Smooth muscle cell of trachea (primary cell): ENCODE results near the gene C9orf78. TPM values are rescaled to one million over a fixed set of nuclear protein-coding genes. Genes with fewer than 3 reads are reported as not detected.

Experiments used
- total RNA-seq: library from RNA; depleted of rRNA; stranded (reverse); fragments of >200 nt; gene quantifications from 2 replicates; pipeline ENCODE4 v1.2.1, GENCODE V29; 2014

C9orf78 gene, protein sequence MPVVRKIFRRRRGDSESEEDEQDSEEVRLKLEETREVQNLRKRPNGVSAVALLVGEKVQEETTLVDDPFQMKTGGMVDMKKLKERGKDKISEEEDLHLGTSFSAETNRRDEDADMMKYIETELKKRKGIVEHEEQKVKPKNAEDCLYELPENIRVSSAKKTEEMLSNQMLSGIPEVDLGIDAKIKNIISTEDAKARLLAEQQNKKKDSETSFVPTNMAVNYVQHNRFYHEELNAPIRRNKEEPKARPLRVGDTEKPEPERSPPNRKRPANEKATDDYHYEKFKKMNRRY
- 33.6 and 37.8 TPM in 2 replicates for total RNA-seq

GRCh38 chr9:129835128-129835859 is at the start of gene C9orf78, which contains the start of gene USP20:
Gene C9orf78 (minus strand): TSS chr9:129835275. CDS start chr9:129835221, 54 bp downstream.
Gene USP20 (plus strand): TSS chr9:129835458. CDS start chr9:129852556, 17,098 bp downstream.

GRCh38 chr9:129823935-129824601 is 11.0 kb downstream of the C9orf78 start, which contains the start of gene TOR1A:
Gene TOR1A (minus strand): TSS chr9:129824136. CDS start chr9:129824085, 51 bp downstream.

DNA sequence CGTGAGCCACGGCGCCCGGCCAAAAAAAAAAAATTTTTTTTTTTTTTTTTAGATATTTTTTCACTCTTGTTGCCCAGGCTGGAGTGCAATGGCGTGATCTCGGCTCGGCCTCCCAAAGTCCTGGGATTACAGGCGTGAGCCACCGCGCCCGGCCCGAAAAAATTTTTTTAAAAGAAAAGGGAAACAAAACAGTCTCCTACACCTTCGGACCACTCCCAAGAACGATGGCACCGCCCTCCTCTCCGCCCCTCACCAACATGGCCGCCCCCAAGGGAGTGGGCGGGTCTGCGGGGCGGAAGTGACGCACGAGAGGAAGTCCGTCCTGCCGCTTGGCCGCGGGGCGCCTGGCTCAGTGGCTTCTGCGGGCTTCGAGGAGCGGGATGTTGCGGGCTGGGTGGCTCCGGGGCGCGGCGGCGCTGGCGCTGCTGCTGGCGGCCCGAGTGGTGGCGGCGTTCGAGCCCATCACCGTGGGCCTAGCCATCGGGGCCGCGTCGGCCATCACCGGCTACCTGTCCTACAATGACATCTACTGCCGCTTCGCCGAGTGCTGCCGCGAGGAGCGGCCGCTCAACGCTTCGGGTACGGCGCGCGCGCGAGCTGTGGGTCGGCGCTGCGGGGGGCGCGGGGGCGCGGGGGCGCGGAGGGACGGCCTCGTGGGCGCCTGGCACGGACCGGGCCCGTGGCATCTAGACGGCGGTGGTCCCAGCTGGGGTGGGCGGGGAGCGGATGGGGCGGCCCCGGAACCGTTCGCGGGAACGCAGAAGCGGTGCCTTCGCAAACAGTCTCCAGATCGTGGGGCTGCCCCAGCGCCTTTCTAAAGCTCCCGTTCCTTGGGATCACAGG is 32.0 kb downstream of the C9orf78 start, which contains the start of gene TOR1B:
Gene TOR1B, plus strand, starts transcription at position 352 of the 843 bp plus-strand sequence. Its CDS starts 29 bp downstream, at position 381.

Other genes starting within 250 kb of the C9orf78 start
- gene C9orf50, start 214.2 kb downstream of the C9orf78 start, total RNA-seq: 0.17 and 0.44 TPM in 2 replicates
- 27.6 and 33.3 TPM in 2 replicates for gene NTMT1, start 209.1 kb downstream of the C9orf78 start, total RNA-seq
- 19.3 and 27.8 TPM in 2 replicates for gene ASB6, start 193.1 kb downstream of the C9orf78 start, total RNA-seq
- 44.4 and 50.0 TPM in 2 replicates for gene PRRX2, start 169.6 kb downstream of the C9orf78 start, total RNA-seq
- 9.5 and 84.5 TPM in 2 replicates for gene PTGES, start 82.2 kb downstream of the C9orf78 start, total RNA-seq
- 32.6 and 36.4 TPM in 2 replicates for gene TOR1B, start 32.1 kb downstream of the C9orf78 start, total RNA-seq
- gene TOR1A, start 11.1 kb downstream of the C9orf78 start, total RNA-seq: 38.3 and 42.5 TPM in 2 replicates
- 15.1 and 17.0 TPM in 2 replicates for gene USP20, start 183 bp upstream of the C9orf78 start, total RNA-seq
- gene FNBP1, start 207.9 kb upstream of the C9orf78 start, total RNA-seq: 30.5 and 36.9 TPM in 2 replicates
- 31.1 and 37.2 TPM in 2 replicates for gene GPR107, start 218.6 kb upstream of the C9orf78 start, total RNA-seq